Stomach smooth muscle (tissue), 2 donors: ENCODE measurements around the gene MXD4.

Source experiments
- H3K27ac ChIP-seq: one replicate; pipeline ENCODE4 v1.7.0; 2013; ENCODE audit warnings: mild to moderate bottlenecking, low read length, inconsistent platforms
- H3K27me3 ChIP-seq, 2 donors: one replicate each; pipeline ENCODE4 v1.7.0; 2013; ENCODE audit warnings: low read length in 2 of 2; ENCODE audit not compliant: insufficient read depth in 2 of 2, control insufficient read depth in 1 of 2
- H3K36me3 ChIP-seq, 2 donors: one replicate each; pipeline ENCODE4 v1.7.0; 2013; ENCODE audit warnings: low read length in 2 of 2; ENCODE audit not compliant: control insufficient read depth in 2 of 2, insufficient read depth in 2 of 2
- H3K4me1 ChIP-seq: one replicate; pipeline ENCODE4 v1.7.0; 2013; ENCODE audit warnings: low read length; ENCODE audit not compliant: control insufficient read depth, insufficient read depth
- H3K4me3 ChIP-seq, 2 donors: one replicate each; pipeline ENCODE4 v1.7.0; 2013; ENCODE audit warnings: low read length in 2 of 2
- H3K9ac ChIP-seq, 2 donors: one replicate each; pipeline ENCODE4 v1.7.0; 2013; ENCODE audit warnings: low read length in 2 of 2, mild to moderate bottlenecking in 1 of 2
- H3K9me3 ChIP-seq, 2 donors: one replicate each; pipeline ENCODE4 v1.7.0; 2013; ENCODE audit warnings: low read length in 2 of 2; ENCODE audit not compliant: control insufficient read depth in 2 of 2
- donor health status: healthy.
- donor health status: Pancreatic carcinoma.

The MXD4 gene

GRCh38 chr4:2261853-2262144, at the start of gene MXD4:
Gene MXD4 (minus strand): TSS chr4:2262109. CDS start chr4:2261980, 129 bp downstream.
- H3K27me3 ChIP-seq: no peaks in the 10 kb centered on the region
- H3K9me3 ChIP-seq: no peaks in the 10 kb centered on the region
- peak within 1 kb of the TSS; percentile 82 to 87 for H3K9ac ChIP-seq
- H3K4me1 ChIP-seq: peaks cover 79% of the 10 kb centered on the region
- peak within 1 kb of the TSS; percentile 67 to 81 for H3K4me3 ChIP-seq
- peak within 1 kb of the TSS; percentile 96 for H3K27ac ChIP-seq
- no peaks in the 10 kb centered on the region for H3K36me3 ChIP-seq

- Histone ChIP-seq H3K9me3 (peaks cover 0 to 10% of the 10 kb centered on the region in 2 donors), H3K4me3 (no peak overlapping the region)
Measured at GRCh38 chr4:2306773-2307410, 45.0 kb upstream of the MXD4 start.

GRCh38 chr4:2305766-2306501, 44.0 kb upstream of the MXD4 start:
- no peak overlapping the region for H3K27ac ChIP-seq
- no peak overlapping the region for H3K9ac ChIP-seq
- H3K4me1 ChIP-seq: peaks cover 11% of the 10 kb centered on the region
- H3K27me3 ChIP-seq: no peaks in the 10 kb centered on the region
- no peak overlapping the region for H3K4me3 ChIP-seq
- H3K36me3 ChIP-seq: no peaks in the 10 kb centered on the region
- H3K9me3 ChIP-seq: peaks cover 0 to 7% of the 10 kb centered on the region in 2 donors

More at GRCh38 chr4:2306773-2307410, 45.0 kb upstream of the MXD4 start:
- no peak overlapping the region for H3K27ac ChIP-seq
- H3K9ac ChIP-seq: no peak overlapping the region
- H3K27me3 ChIP-seq: no peaks in the 10 kb centered on the region
- no peaks in the 10 kb centered on the region for H3K36me3 ChIP-seq
- peaks cover 2% of the 10 kb centered on the region for H3K4me1 ChIP-seq

- Histone ChIP-seq H3K36me3 (no peaks in the 10 kb centered on the region), H3K27ac (no peak overlapping the region), H3K9ac (no peak overlapping the region), H3K9me3 (peaks cover 0 to 7% of the 10 kb centered on the region in 2 donors), H3K27me3 (no peaks in the 10 kb centered on the region), H3K4me1 (peaks cover 14% of the 10 kb centered on the region), H3K4me3 (no peak overlapping the region)
Measured at GRCh38 chr4:2304877-2305561, 43.1 kb upstream of the MXD4 start.

- H3K9me3 ChIP-seq: peaks cover 0 to 7% of the 10 kb centered on the region in 2 donors
- no peak overlapping the region for H3K27ac ChIP-seq
- H3K4me1 ChIP-seq: peaks cover 14% of the 10 kb centered on the region
- no peaks in the 10 kb centered on the region for H3K27me3 ChIP-seq
- H3K4me3 ChIP-seq: no peak overlapping the region
- H3K9ac ChIP-seq: no peak overlapping the region
- no peaks in the 10 kb centered on the region for H3K36me3 ChIP-seq
Measured at GRCh38 chr4:2304321-2304876, 42.5 kb upstream of the MXD4 start.

- Histone ChIP-seq H3K27me3 (no peaks in the 10 kb centered on the region), H3K9ac (no peak overlapping the region), H3K27ac (no peak overlapping the region), H3K9me3 (peaks cover 0 to 7% of the 10 kb centered on the region in 2 donors), H3K36me3 (no peaks in the 10 kb centered on the region), H3K4me1 (peaks cover 14% of the 10 kb centered on the region), H3K4me3 (no peak overlapping the region)
Measured at GRCh38 chr4:2303686-2304320, 41.9 kb upstream of the MXD4 start.

- Histone ChIP-seq H3K27me3 (no peaks in the 10 kb centered on the region), H3K4me3 (no peak overlapping the region)
Measured at GRCh38 chr4:2303121-2303685, 41.3 kb upstream of the MXD4 start.

GRCh38 chr4:2302387-2303119, 40.6 kb upstream of the MXD4 start:
- peak overlapping the region; percentile 37 for H3K27ac ChIP-seq
- no peaks in the 10 kb centered on the region for H3K36me3 ChIP-seq
- H3K9me3 ChIP-seq: peaks cover 0 to 7% of the 10 kb centered on the region in 2 donors
- H3K4me1 ChIP-seq: peaks cover 14% of the 10 kb centered on the region
- H3K4me3 ChIP-seq: no peak overlapping the region
- no peaks in the 10 kb centered on the region for H3K27me3 ChIP-seq
- no peak overlapping the region for H3K9ac ChIP-seq

More at GRCh38 chr4:2303121-2303685, 41.3 kb upstream of the MXD4 start:
- H3K4me1 ChIP-seq: peaks cover 14% of the 10 kb centered on the region
- H3K27ac ChIP-seq: no peak overlapping the region
- H3K36me3 ChIP-seq: no peaks in the 10 kb centered on the region
- H3K9ac ChIP-seq: no peak overlapping the region
- peaks cover 0 to 7% of the 10 kb centered on the region in 2 donors for H3K9me3 ChIP-seq

GRCh38 chr4:2301806-2302205, 39.9 kb upstream of the MXD4 start:
- H3K27ac ChIP-seq: peak overlapping the region; percentile 37
- H3K27me3 ChIP-seq: no peaks in the 10 kb centered on the region

More at GRCh38 chr4:2301806-2302205, 39.9 kb upstream of the MXD4 start:
- Histone ChIP-seq H3K36me3 (no peaks in the 10 kb centered on the region), H3K4me3 (no peak overlapping the region), H3K9me3 (peaks cover 0 to 7% of the 10 kb centered on the region in 2 donors), H3K9ac (no peak overlapping the region), H3K4me1 (peaks cover 14% of the 10 kb centered on the region)
